ENCODE measurements around the gene STPG3.
"Not testable (repeated sequence)": the region's sequence is repeated elsewhere in the genome, so short reads cannot be mapped to it uniquely, and the experiment has no call there.

The STPG3 gene

DNA sequence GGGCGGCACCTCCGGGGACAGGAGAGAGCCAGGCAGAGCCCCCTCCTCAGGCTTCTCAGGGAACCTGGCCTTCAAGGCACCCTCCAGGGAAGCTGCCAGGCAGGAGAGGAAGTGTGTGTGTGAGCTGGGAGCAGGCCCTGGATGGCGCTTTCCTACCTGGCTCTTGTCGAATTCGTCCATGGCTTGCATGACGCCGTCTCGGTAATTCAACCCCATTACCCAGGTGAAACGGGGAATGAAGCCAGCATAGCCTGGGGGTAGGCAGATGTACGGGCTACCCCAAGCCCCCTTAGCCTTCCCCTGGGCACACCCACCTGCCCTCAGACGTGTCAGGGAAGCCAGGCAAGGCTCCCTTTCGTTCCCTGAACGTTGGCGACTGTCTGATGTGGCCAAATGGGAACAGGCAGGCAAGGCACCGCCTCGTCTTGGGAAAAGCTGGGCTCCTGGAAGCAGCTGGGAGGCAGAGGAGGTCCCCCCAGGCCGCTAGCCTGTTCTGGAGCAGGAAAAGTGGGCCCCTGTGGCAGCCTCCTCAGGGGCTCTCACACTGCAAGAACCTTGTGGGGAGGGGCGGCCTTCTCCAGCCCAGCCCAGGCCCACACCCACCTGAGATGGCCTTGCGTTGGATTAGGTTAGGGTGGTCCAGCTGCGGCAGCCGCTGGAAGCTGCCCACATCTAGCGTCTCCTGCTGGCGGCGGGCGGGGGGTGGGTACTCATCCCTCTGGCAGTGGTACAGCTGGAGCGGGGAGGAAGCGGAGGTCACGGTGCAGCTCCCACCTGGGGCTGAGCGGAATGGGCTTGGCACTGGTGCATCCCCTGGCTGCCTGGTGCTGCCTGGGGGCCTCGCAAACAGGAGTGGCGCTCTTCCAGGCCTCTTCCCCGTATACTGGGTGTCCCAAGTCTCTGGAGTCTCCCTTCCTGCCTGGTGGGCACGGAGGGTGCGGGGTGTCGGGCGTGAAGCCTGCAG, 6.3 kb upstream of the STPG3 start:
- no peak for DNase-seq (ENCODE audit: extremely low read depth in 1 of 2, low read depth in 1 of 2)

- no peak for DNase-seq (ENCODE audit: extremely low read depth in 1 of 2, low read depth in 1 of 2)
These were observed 5.3 kb upstream of the STPG3 start for GRCh38 chr9:137245450-137246421.

DNA sequence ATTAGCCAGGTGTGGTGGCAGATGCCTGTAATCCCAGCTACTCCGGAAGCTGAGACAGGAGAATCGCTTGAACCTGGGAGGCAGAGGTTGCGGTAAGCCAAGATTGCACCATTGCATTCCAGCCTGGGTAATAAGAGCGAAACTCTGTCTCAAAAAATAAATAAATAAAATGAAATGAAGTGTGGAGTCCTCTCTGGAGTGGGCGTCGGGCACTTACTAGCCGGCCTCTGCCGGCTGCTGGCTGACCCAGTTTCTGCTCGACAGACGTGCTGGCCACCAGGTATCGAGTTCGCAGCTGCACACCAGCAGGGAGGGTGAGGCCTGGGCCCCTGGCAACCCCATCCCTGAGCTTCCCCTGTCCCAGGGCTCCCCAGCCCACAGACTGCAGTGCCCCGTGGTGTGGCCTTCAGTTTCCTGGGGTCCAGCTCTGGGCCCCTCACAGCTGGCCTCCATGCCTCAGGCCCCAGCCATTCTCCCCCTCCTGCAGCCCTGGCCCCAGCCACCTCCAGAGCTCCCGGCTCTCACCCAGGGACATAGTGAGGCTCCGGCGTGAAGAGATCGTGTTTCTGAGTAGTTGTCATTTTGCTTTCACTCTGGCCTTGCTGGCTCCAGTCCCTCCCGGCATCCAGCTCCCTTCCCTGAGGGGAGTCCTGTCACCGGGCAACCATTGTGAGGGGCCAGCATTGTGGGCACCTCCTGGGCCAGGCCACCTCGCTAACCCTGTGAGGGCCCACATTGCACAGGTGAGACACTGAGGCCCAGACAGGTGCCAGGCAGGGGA, 3.8 kb upstream of the STPG3 start:
- DNase-seq (ENCODE audit: extremely low read depth in 1 of 2, low read depth in 1 of 2): no peak

DNA sequence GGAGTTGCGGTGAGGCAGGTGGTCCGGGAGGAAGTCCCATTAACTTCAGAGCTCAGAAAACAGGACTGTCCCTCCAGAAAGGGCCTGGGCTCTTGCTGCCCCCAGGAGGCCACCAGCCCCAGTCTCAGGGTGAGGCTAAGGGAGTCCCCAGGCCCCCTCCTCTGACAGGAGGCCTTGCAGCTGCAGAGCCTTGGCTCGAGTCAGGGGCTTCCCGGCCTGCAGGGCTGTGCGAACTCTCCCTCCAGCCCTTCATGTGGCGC, 3.2 kb upstream of the STPG3 start:
- DNase-seq (ENCODE audit: extremely low read depth in 1 of 2, low read depth in 1 of 2): no peak

- no peak for DNase-seq (ENCODE audit: extremely low read depth in 1 of 2, low read depth in 1 of 2)
These were observed 525 bp upstream of the STPG3 start for GRCh38 chr9:137250329-137251193.

GRCh38 chr9:137251490-137252268, 593 bp downstream of the STPG3 start:
- DNase-seq (ENCODE audit: extremely low read depth in 1 of 2, low read depth in 1 of 2): no peak

DNA sequence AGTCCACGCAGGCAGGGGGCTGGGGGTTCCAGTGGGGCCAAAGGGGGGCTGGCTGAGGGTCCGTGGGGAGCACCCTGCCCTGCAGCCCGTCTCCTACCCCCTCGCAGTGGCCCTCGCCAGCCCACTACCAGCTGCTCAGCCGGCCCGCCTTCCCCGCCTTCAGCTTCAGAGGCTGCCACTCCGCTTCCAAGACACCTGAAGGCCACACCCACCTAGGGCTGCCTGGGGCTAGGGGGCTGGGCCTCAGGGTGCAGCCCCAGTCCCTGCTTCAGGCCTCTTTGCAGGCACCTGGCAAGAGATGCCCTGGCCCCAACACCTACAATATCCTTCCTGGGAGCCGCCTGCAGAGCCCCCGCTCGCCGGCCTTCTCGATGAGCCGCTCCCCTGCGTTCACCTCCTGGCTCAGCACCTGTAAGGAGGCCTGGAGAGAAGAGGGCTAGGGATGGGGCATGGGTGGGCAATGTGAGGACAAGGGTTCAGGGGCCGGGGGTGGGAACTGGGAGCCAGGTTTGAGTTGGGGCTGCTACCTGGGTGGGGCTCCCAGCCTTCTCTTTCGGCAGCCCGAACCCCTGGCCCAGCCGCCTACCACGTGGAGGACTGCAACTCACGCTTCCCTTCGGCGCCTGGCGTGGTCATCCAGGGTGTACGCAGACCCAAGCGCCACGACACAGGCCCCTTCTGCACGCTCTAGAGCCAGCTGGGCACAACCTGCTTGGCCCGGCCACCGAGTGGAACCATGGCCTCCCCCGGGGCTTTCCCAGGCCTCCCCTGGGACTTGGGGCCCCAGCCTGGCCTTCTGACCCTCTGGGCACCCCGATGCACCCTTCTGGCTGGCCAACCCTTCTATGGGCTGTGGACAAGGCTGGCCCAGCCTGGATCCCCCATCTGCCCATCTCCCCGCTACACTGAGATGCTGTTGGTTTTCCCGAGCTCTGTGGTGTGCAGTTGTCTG, 1.7 kb downstream of the STPG3 start:
- no peak for DNase-seq (ENCODE audit: extremely low read depth in 1 of 2, low read depth in 1 of 2)

GRCh38 chr9:137253717-137254623, 2.9 kb downstream of the STPG3 start:
- DNase-seq (ENCODE audit: extremely low read depth in 1 of 2, low read depth in 1 of 2): no peak

DNA sequence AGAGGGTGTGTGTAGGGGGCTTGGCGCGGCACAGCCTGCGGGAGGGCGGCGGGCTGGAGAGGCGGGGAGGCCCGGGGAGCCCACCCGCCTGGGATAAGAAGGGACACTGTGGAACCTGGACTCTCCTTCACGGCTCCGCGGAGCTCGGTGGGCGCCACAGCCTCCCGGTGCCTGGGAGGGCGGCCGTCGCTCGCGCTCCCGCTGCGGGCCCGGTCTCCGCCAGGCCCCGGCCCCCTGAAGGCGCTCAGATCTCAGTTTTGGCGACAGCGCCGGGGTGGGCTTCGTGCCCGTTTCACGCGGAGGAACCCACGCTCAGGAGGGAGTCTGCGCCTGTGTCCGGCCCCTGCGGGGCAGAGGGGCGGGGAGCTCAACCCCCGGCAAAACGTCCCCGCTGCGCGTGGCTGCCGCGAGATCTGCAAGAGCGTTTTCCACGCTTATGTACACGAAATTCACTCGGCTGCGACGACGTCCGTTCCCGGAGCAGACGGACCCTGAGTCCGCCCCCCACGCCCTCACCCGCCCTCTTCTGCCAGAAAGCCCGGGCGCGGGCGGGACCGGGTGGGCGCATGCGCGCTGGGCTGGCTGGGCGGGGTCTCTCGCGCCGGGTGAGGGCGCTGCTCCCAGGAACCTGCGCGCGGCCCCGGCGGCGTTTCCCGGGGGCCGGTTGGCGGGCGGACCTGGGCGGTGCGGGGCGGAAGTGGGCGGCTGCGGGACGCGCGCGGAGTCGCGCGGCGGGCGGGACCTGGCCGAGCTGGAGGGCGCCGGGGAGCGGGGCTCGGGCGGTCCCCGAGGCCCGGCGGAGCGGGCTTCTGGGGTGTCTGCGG, 3.8 kb downstream of the STPG3 start, which contains the start of gene NELFB:
NELFB (plus strand) TSS at position 704 of the 824 bp plus-strand sequence.
- peak; percentile 88 to 95 for DNase-seq (ENCODE audit: extremely low read depth in 1 of 2, low read depth in 1 of 2)

DNA sequence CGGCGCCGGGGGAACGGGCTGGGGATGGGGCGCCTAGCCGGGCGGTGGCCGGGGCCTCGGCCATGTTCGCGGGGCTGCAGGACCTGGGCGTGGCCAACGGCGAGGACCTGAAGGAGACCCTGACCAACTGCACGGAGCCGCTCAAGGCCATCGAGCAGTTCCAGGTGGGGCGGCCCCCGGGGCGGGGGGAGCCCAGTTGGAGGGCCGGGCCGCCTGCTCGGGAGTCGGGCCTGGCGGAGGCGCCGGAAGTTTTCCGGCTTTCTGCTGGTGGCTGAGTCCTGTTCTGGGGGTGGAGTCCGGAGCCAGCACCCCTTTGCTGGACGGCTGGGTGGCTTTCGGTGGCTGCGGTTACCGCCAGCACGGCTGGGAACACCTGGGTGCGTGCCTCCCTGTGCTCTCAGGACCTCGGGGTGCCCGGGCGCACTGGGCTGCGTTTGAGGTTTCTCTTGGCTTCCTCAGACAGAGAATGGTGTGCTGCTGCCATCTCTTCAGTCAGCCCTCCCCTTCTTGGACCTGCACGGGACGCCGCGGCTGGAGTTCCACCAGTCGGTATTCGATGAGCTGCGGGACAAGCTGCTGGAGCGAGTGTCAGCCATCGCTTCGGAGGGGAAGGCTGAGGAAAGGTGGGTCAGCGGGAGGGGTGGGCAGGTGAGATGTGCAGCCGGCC, 4.5 kb downstream of the STPG3 start:
- DNase-seq (ENCODE audit: extremely low read depth in 1 of 2, low read depth in 1 of 2): no peak

DNA sequence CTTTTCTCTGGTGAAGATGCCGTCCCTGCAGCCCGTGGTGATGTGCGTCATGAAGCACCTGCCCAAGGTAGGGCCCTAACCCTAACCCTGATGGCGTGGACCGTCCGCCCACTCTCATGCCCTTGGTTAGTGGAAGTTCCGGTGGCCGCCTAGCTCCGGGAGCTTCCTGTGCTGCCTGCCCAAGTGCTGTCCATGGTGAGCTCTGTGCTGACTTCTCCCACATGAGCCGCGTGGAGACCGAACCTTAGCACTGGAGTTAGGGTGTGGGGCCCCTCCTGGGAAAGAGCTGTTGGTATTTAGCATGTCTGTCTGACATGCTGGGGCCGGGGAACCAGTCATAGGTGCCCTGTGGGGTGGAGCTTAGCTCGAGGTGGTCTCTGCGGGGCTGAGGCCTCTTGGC, 5.3 kb downstream of the STPG3 start:
- no peak for DNase-seq (ENCODE audit: extremely low read depth in 1 of 2, low read depth in 1 of 2)

DNA sequence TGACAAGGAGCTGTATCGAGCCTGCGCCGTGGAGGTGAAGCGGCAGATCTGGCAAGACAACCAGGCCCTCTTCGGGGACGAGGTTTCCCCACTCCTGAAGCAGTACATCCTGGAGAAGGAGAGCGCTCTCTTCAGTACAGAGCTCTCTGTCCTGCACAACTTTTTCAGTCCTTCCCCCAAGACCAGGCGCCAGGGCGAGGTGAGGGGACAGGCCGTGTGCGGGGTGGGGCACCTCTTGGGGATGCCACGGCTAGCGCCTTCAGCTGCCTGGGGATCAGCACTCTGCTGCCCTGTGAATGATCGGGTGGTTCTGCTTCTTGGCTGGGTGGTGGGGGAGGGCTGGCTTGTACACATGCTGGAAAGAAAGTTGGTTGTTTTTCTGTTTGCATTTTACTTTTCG, 5.8 kb downstream of the STPG3 start:
- no peak for DNase-seq (ENCODE audit: extremely low read depth in 1 of 2, low read depth in 1 of 2)

- not testable (repeated sequence) for DNase-seq (ENCODE audit: extremely low read depth in 1 of 2, low read depth in 1 of 2)
These were observed 11.3 kb downstream of the STPG3 start for GRCh38 chr9:137262173-137262908.

DNA sequence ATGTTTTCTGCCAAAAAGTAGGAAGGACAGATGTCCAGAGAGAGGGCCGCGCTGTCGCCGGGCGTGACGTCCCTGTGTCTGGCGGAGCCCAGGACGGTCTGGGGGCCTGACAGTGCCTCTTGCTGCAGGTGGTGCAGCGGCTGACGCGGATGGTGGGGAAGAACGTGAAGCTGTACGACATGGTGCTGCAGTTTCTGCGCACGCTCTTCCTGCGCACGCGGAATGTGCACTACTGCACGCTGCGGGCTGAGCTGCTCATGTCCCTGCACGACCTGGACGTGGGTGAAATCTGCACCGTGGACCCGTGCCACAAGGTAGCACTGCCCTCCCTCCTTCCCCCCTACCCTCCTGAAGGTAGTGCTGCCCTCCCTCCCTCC, 11.8 kb downstream of the STPG3 start:
- DNase-seq (ENCODE audit: extremely low read depth in 1 of 2, low read depth in 1 of 2): no peak

DNA sequence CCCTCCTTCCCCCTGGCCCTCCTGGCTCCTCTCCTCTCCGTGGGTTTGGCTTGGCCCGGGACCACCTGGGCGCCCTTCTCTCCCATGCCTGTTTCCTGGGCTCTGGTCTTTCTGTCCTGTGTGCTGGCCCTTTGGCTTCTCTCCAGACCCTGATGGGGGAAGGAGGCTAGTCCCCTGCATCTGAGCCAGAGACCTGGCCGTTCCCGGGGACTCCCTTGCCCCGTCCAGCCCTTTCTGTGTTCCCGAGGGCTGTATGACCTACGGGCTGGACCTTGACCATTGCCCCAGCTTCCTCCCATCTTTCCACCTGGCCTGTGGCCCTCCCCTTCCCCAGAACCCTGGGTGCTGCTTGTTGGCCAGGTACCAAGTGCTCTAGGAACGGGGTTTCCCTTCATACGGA, 12.4 kb downstream of the STPG3 start:
- DNase-seq (ENCODE audit: extremely low read depth in 1 of 2, low read depth in 1 of 2): no peak

Data from stimulated activated CD8-positive, alpha-beta memory T cell treated with anti-CD3 and anti-CD28 coated beads, Interleukin-7, amount 100 ng/mL, for 48 hours (primary cell).